Measurements from ENCODE around the gene SH3GLB2. TPM values are rescaled to one million over a fixed set of nuclear protein-coding genes. Genes with fewer than 3 reads are reported as not detected.

The SH3GLB2 gene
- total and polyA plus RNA-seq, 2 of the 8 experiments (the other 6 are each of a cell fraction or from before 2014, with no cell fraction given): 52.7 to 79.9 TPM

DNA sequence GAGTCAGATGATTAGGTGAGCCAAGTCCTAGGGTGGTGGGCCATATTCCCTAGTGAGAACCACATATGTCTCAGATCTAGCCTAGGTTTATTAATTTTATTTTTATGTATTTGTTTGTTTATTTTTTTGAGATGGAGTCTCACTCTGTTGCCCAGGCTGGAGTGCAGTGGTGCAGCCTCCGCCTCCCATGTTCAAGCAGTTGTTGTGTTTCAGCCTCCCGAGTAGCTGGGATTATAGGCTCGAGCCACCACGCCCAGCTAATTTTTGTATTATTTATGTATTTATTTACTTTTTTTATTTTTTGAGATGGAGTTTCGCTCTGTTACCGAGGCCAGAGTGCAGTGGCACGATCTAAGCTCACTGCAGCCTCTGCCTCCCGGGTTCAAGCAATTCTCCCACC is 44.6 kb downstream of the SH3GLB2 start:
- Histone ChIP-seq H3K36me3 (ENCODE audit: control insufficient read depth in 2 of 4, insufficient read depth in 4 of 4, low read length in 3 of 4) (peaks cover 35 to 85% (median 78%) of the 10 kb centered on the region in 4 experiments), H2BK20ac (ENCODE audit: low read length) (no peak overlapping the region), H3K79me1 (ENCODE audit: low read depth, low read length) (no peaks in the 10 kb centered on the region), H3K4me3 (ENCODE audit: extremely low read depth in 1 of 4, insufficient read depth in 2 of 4, low read depth in 3 of 4, low read length in 4 of 4) (no peak overlapping the region), H2AK5ac (ENCODE audit: low read depth, low read length) (no peak overlapping the region), H4K5ac (ENCODE audit: insufficient read length, low read depth, low read length) (no peak overlapping the region), H4K8ac (ENCODE audit: extremely low read depth, insufficient read depth, low read length) (no peak overlapping the region), H2BK15ac (ENCODE audit: low read length) (no peak overlapping the region), H3K56ac (replicated peaks; ENCODE audit: insufficient read length, low read depth, low read length) (no peak overlapping the region), H3K4ac (replicated peaks; ENCODE audit: insufficient read length, low read depth, low read length) (no peak overlapping the region), H2AFZ (ENCODE audit: low read length) (no peak overlapping the region), H3K27me3 (replicated peaks in 1 of 4; ENCODE audit: control insufficient read depth in 3 of 4, extremely low read depth in 1 of 4, insufficient read depth in 3 of 4, low read length in 3 of 4) (no peaks in the 10 kb centered on the region), H4K91ac (replicated peaks; ENCODE audit: insufficient read length, low read length) (no peak overlapping the region), H3K9me3 (ENCODE audit: insufficient read depth in 2 of 2, low read depth in 1 of 2, low read length in 1 of 2) (no peaks in the 10 kb centered on the region), H3K79me2 (ENCODE audit: control insufficient read depth in 1 of 2, insufficient read depth in 2 of 2, low read length in 2 of 2) (no peaks in the 10 kb centered on the region), H3K9ac (replicated peaks in 1 of 4; ENCODE audit: extremely low read depth in 1 of 4, low read depth in 3 of 4, low read length in 3 of 4) (no peak overlapping the region), H2BK12ac (ENCODE audit: low read depth, low read length) (no peak overlapping the region), H2BK120ac (replicated peaks; ENCODE audit: low read depth, low read length) (no peak overlapping the region), H3K14ac (ENCODE audit: insufficient read length) (no peak overlapping the region), H3K27ac (ENCODE audit: low read depth, low read length) (no peak overlapping the region), H3K23me2 (ENCODE audit: low read depth, low read length) (no peaks in the 10 kb centered on the region), H2BK5ac (ENCODE audit: low read depth, low read length) (no peak overlapping the region), H3K4me2 (ENCODE audit: insufficient read depth in 1 of 2, low read depth in 2 of 2, low read length in 2 of 2) (no peak overlapping the region), H3K4me1 (replicated peaks in 1 of 4; ENCODE audit: control insufficient read depth in 3 of 4, insufficient read depth in 4 of 4, low read length in 3 of 4) (no peaks in the 10 kb centered on the region), H3K23ac (ENCODE audit: insufficient read length) (no peak overlapping the region), H4K20me1 (replicated peaks in 1 of 2; ENCODE audit: control insufficient read depth in 1 of 2, insufficient read depth in 2 of 2, low read length in 2 of 2) (no peaks in the 10 kb centered on the region), H3K18ac (ENCODE audit: extremely low read depth, low read length) (no peak overlapping the region)
- FAIRE-seq (no peak), DNase-seq (ENCODE audit: low read depth in 1 of 2, low spot score in 2 of 2) (no peak)
- 98% methylated on average over 8 of the region's 8 CpGs; no CpG with 5 or more reads in 1 of the 2 experiments for WGBS, 2 experiments (ENCODE audit: extremely low coverage in 1 of 2, insufficient coverage in 1 of 2, insufficient read length in 1 of 2, insufficient replicate concordance in 2 of 2, low coverage in 1 of 2, low lambda C conversion rate in 2 of 2, missing lambda C conversion rate in 1 of 2)
- ChIA-PET POLR2A (ENCODE audit: partially characterized antibody) (interaction anchor here (2.4 kb wide), 1 partner anchor 12 kb away, joined by 6 read pairs; no protein-coding TSS in a partner anchor), CTCF (ENCODE audit: partially characterized antibody) (interaction anchor here (1.4 to 1.9 kb wide), 2 partner anchors 10 to 14 kb away, joined by 3 to 5 read pairs; no protein-coding TSS in a partner anchor)
- TF ChIP-seq CBX8 (IDR thresholded peaks at IDR 0.05; ENCODE audit: borderline replicate concordance, low read depth, low read length) (no peak), BACH1 (IDR thresholded peaks at IDR 0.05; ENCODE audit: low read length) (no peak), RFX5 (IDR thresholded peaks at IDR 0.05; ENCODE audit: borderline replicate concordance, low read depth, low read length) (no peak), CHD1 (IDR thresholded peaks at IDR 0.05; ENCODE audit: low read depth, low read length) (no peak), TAF1 (IDR thresholded peaks at IDR 0.05; ENCODE audit: low read depth, low read length) (no peak), JUND (IDR thresholded peaks at IDR 0.05; ENCODE audit: low read length) (no peak), SP1 (IDR thresholded peaks at IDR 0.05; ENCODE audit: low read depth, low read length) (no peak), SAP30 (IDR thresholded peaks at IDR 0.05; ENCODE audit: insufficient read depth, insufficient replicate concordance, low read length) (no peak), FOSL1 (IDR thresholded peaks at IDR 0.05; ENCODE audit: insufficient read depth, low read depth, low read length) (no peak), ASH2L (IDR thresholded peaks at IDR 0.05; ENCODE audit: low read length) (no peak)
- TF ChIP-seq, protein P1, sequence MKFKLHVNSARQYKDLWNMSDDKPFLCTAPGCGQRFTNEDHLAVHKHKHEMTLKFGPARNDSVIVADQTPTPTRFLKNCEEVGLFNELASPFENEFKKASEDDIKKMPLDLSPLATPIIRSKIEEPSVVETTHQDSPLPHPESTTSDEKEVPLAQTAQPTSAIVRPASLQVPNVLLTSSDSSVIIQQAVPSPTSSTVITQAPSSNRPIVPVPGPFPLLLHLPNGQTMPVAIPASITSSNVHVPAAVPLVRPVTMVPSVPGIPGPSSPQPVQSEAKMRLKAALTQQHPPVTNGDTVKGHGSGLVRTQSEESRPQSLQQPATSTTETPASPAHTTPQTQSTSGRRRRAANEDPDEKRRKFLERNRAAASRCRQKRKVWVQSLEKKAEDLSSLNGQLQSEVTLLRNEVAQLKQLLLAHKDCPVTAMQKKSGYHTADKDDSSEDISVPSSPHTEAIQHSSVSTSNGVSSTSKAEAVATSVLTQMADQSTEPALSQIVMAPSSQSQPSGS (IDR thresholded peaks at IDR 0.05; ENCODE audit: low read length): no peak
